Measurements from ENCODE around the gene RNH1.

GRCh38 chr11:455566-456147 lies 51.4 kb downstream of the RNH1 start:
- TF ChIP-seq CTCF (IDR thresholded peaks at IDR 0.05), result no peak
- no peak for TF ChIP-seq POLR2AphosphoS5 (IDR thresholded peaks at IDR 0.05; ENCODE audit: low read depth, low read length)
- no peak for TF ChIP-seq SIN3A (IDR thresholded peaks at IDR 0.05; ENCODE audit: borderline replicate concordance, insufficient read depth, low read depth, low read length)
- no peak for TF ChIP-seq REST (IDR thresholded peaks at IDR 0.05; ENCODE audit: insufficient read depth in 1 of 2, low read depth in 2 of 2, low read length in 1 of 2)

All from Panc1 (cell line).